Fibroblast of skin of left quadriceps (primary cell): ENCODE results near the gene ALDH3B2.

ENCODE experiments used
- DNase-seq, 2 experiments: peaks; one replicate each; pipeline ENCODE4 v3.0.0-alpha.2; 2013; ENCODE audit warnings: low read depth in 2 of 2

Gene ALDH3B2

GRCh38 chr11:67613960-67614715 lies 60.3 kb downstream of the ALDH3B2 start:
- DNase-seq: peak in 1 of 2 experiments; percentile 7

GRCh38 chr11:67613313-67613959 lies 61.0 kb downstream of the ALDH3B2 start:
- no peak for DNase-seq

- no peak for DNase-seq
Measured at GRCh38 chr11:67612751-67613150, 61.7 kb downstream of the ALDH3B2 start.
